Measurements from ENCODE around the gene FBXW10.
"Not testable (repeated sequence)": the region's sequence is repeated elsewhere in the genome, so short reads cannot be mapped to it uniquely, and the experiment has no call there.

The FBXW10 gene, protein sequence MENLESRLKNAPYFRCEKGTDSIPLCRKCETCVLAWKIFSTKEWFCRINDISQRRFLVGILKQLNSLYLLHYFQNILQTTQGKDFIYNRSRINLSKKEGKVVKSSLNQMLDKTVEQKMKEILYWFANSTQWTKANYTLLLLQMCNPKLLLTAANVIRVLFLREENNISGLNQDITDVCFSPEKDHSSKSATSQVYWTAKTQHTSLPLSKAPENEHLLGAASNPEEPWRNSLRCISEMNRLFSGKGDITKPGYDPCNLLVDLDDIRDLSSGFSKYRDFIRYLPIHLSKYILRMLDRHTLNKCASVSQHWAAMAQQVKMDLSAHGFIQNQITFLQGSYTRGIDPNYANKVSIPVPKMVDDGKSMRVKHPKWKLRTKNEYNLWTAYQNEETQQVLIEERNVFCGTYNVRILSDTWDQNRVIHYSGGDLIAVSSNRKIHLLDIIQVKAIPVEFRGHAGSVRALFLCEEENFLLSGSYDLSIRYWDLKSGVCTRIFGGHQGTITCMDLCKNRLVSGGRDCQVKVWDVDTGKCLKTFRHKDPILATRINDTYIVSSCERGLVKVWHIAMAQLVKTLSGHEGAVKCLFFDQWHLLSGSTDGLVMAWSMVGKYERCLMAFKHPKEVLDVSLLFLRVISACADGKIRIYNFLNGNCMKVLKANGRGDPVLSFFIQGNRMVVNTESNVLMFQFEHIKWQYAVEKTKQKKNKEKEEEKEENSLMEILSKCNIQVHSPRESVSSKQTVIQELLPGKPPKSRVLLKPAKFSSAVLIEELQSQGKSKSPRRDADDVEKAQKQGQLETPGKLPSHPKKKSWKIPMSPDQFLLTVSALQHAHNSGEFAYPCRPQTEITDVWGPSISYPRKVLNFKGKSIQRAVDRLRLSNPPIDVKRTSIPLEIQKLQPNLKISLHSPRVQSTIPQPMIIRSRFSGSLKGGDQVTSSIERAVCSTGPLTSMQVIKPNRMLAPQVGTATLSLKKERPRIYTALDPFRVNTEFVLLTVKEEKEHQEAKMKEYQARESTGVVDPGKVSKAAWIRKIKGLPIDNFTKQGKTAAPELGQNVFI

GRCh38 chr17:18743699-18744421 is at the start of gene FBXW10:
Gene FBXW10, plus strand, starts transcription at chr17:18744054. Its CDS starts 191 bp downstream, at chr17:18744245.
- DNase-seq (ENCODE audit: low read depth), result not testable (repeated sequence)

DNA sequence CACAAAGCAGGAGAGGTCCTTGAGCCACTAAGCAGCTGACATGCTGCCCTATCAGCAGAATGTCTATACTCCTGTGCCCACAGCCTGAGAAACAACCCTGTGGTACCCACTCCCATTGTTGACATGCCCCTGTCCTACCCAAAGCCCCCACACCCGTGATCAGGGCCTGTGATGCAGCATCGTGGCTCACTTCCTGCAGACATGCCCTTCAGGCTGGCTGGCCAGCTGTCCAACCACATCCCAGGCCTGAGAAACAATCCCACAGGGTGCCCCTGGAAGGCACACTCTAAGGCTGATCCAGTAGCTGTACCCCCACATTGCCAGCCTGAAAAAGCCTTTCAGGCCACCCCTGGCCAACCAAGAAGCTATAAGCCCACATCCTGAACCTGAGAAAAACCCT is 48.7 kb upstream of the FBXW10 start:
- not testable (repeated sequence) for DNase-seq (ENCODE audit: low read depth)

DNA sequence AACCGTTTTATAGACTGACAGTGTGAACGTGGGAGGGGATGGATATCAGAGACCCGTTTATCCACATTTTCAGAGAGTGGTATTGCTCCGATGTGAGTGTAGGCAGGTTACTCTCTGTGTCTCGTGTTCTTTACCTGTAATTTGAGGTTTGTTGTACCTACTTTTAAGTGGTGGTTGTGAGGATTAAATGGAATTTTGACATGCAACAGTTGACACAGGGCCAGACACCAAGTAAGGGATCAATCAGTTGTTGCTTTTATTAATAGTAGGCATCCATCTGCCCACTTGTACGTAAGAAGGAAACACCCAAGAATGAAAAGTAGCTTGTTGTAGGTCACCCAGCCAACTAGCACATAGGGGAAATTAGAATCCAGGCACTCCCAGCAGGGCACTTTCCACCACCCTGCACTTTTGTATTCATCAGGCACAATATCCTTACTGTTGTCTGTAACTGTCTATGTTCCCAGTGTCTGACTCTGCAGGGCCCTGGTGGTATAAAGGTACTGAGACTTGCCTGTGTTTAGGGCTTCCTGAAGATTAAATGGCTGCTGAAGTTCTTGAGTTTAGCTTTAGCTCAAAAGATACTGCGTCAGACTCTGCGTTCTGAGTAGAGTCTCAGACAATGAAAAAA is 45.3 kb upstream of the FBXW10 start:
- DNase-seq (ENCODE audit: low read depth), result not testable (repeated sequence)

DNA sequence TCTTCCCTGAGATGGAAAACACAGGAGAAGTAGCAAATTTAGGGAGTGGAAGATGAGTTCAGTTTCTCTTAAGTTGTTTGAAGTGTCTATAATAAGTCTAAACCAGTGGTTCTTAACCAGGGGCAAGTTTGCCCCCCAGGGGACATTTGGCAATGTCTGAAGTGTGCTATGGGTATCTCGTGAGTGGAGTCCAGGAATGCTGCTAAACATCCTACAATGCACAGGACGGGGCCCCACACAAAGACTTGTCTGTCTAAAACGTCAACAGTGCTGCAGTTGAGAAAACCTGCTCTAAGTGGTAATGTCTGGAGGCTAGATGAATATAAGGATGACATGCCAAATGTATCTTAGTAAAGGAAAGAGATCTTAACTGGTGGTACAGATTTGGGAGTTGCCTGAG is 37.9 kb upstream of the FBXW10 start:
- DNase-seq (ENCODE audit: low read depth), result not testable (repeated sequence)

- not testable (repeated sequence) for DNase-seq (ENCODE audit: low read depth)
Observed at GRCh38 chr17:18708215-18708614, 35.6 kb upstream of the FBXW10 start.

GRCh38 chr17:18712354-18712999 is 31.4 kb upstream of the FBXW10 start:
- DNase-seq (ENCODE audit: low read depth), result peak; percentile 44

DNA sequence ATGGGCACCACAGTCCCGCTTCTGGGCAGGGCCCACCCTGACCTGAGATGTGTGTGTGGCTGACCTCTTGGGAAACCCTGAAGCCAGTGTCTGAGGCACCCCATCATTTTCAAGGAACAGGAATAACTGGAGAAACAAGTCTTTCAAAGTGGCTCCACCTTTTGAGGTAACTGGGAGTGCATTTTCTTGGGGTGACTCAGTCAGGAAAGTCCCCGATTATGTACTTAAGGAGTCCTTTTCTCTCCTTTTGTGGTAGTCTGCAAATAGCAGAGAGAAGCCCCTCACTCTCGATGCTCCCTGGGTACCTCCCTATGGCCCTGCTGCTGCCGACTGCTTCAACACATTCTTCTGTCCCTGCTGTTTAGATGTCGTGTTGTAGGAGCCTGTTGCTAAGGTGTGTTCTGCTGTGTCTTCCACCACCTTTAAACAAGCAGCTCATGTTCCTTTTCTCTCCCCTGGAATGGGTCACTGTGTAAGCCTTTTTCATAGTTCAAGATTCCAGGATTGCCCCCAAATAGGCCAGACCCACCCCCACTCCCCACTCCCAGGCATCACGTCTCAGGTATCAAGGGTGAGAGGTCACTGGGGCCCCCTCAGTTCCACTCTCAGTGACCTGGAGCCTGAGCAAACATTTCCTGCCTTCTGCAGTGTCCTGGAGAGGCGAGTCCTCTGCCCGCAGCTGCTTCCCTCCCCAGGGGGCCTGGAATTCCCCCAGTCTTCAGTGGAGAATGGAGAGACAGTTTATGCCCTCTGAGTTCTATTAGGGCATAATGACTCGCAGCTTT is 25.0 kb upstream of the FBXW10 start:
- DNase-seq (ENCODE audit: low read depth), result not testable (repeated sequence)

- not testable (repeated sequence) for DNase-seq (ENCODE audit: low read depth)
Observed at GRCh38 chr17:18719428-18720110, 24.3 kb upstream of the FBXW10 start.

DNA sequence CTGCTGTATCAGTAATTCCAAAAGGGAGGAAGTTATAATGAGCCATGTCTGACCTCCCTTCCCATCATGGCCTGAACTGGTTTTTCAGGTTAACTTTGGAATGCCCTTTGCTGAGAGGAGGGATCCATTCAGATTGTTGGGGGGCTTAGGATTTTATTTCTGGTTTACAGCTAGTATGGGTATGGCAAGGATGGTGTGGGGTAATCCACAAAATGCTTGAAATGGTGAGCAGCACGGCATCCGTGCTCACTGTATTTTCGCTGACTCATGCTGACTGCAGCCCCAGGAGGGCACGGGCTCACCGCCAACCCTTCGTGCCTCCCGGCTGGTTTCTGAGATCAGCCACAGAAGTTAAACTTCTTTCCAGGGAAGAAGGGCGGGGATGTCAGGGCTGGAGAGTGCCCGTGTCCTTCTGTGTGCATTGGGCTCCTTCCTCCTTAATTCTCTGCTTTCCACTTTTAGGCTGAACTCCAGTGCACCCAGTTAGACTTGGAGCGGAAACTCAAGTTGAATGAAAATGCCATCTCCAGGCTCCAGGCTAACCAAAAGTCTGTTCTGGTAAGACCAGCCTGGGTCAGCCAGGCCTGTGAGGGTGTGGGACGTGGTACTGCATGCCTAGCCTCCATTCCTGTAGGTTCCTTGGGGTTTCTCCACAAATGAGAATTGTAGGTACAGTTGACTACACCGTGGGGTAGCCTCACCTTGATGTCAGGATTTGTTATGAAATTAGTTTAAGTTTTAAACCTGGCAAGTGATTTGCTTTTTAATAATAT is 21.9 kb upstream of the FBXW10 start:
- DNase-seq (ENCODE audit: low read depth), result not testable (repeated sequence)

DNA sequence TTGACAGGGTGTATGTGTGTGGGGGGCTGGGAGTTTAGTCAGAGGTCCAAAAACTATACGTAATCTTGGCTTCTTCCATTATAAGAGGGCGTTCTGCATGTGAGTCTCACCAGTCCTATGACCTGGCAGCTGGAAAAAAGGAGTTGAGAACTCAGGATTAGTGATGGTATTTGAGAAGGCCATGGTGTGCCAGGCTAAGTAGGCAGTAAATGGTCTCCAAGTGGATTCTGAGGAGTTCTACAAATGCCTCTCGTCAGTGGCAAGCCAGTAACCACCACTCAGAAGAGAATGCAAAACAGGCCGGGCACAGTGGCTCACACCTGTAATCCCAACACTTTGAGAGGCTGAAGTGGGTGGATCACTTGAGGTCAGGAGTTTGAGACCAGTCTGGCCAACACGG is 21.2 kb upstream of the FBXW10 start:
- not testable (repeated sequence) for DNase-seq (ENCODE audit: low read depth)

DNA sequence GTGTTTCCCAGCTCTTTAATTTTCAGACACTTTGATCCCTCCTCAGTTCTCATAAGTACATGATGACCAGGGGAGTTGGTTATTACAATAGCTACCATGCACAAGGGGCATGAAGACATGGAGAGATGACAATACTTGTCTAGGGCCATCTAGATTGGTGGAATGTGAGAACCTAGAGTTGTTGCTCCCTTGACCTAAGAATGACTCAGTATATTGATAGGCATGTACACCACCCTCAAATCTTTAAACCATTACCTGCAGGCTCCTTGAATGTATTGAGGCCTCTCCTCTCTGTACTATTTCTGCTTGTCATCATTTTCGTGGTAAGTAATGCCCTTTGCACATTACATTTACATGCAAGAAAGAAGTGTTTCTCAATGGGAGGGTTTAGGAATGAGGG is 20.3 kb upstream of the FBXW10 start:
- DNase-seq (ENCODE audit: low read depth), result not testable (repeated sequence)

GRCh38 chr17:18732438-18732837 is 11.4 kb upstream of the FBXW10 start:
- DNase-seq (ENCODE audit: low read depth), result not testable (repeated sequence)

DNA sequence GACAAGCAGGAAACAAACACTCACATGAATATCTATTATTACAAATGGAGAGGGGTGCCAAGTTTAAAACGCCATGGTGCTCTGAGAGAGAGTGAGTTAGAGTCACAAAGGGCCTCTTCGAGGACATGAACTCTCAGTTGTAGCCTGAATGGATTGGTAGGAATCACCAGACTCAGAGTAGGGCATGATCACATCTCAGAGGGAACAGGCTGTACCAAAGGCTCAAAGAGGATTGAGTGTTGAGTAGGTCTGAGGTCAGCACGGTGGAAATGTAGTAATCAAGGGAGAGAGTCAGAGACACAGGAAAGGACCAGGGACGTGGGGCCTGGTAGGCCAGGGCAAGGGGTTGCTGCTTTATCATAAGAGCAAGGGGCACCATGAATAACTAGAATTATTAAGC is 10.5 kb upstream of the FBXW10 start:
- DNase-seq (ENCODE audit: low read depth), result not testable (repeated sequence)

GRCh38 chr17:18739616-18740391 is 4.0 kb upstream of the FBXW10 start:
- DNase-seq (ENCODE audit: low read depth), result not testable (repeated sequence)

DNA sequence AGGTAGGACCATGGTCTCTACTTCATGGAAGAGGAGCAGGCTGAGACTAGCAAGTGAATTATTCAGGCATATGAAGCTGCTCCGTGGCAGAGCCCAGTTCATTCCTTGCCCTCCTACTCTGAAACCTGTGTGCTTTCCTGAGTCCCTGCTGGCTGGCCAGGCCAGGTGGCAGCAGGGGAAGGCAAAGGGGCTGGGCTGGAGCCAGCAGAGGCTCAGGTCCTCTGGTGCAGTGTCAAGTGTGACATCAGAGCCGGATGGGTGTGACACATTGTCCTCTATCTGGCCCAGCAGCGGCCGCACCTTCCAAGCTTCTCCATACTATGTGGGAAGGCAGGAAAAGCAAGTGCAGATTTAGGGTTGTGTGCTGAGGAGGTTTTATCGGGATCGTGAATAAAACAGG is 2.6 kb upstream of the FBXW10 start:
- DNase-seq (ENCODE audit: low read depth), result not testable (repeated sequence)

- not testable (repeated sequence) for DNase-seq (ENCODE audit: low read depth)
Observed at GRCh38 chr17:18744726-18745125, 872 bp downstream of the FBXW10 start.

- DNase-seq (ENCODE audit: low read depth), result not testable (repeated sequence)
Observed at GRCh38 chr17:18746551-18746950, 2.7 kb downstream of the FBXW10 start.

- DNase-seq (ENCODE audit: low read depth), result not testable (repeated sequence)
Observed at GRCh38 chr17:18747501-18747900, 3.6 kb downstream of the FBXW10 start.
